ENCODE results near the gene RGS14. TPM values are rescaled to one million over a fixed set of nuclear protein-coding genes. Genes with fewer than 3 reads are reported as not detected.

Gene RGS14
- 9.8 and 12.8 TPM in 2 replicates for total RNA-seq

- no peak for DNase-seq (ENCODE audit: extremely low read depth, low read depth, low spot score)
Measured at GRCh38 chr5:177357459-177358351, at the start of gene RGS14. Gene RGS14, plus strand, starts transcription at chr5:177357924. Its CDS starts 101 bp downstream, at chr5:177358025.

- DNase-seq (ENCODE audit: extremely low read depth, low read depth, low spot score): no peak
Measured at GRCh38 chr5:177308740-177309139, 49.0 kb upstream of the RGS14 start.

DNA sequence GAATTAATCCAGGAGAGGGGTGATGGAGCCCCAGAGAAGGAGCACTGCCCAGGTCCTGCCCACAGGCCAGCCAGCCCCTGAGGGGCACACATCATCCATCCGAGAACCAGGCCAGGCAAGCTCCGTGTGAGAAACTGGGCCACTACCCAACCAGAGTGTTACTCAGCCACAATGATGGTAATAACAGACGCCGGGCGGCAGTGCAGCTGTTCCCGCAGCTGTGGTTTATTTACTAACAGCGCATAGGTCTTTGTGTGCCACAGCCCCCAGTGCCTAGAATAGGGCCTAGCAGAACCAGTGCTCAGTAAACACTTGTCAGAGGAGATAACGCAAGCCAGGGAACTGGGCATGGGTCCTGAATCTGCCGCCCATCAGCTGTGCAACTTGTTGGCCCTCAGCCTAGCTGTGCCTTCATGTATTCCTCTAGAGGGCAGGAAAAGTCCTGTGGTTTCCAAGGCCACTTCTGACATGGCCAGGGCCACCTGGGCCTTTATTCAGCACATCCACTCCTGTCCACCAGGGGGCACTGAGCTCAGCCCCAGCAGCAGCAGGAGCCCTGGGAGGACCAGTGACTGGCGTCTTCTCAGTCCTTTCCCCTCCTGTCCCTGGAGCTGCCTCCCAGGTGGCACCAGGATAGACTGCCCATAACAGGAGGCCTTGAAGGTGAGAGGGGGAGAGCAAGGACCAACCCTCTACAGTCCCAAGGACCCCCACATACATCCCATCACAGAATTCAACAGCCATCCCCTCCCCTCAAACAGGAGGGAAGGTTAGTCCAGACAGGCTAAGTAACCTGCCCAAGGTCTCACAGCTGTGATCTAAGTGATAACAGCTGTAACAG lies 48.2 kb upstream of the RGS14 start:
- DNase-seq (ENCODE audit: extremely low read depth, low read depth, low spot score): no peak

DNA sequence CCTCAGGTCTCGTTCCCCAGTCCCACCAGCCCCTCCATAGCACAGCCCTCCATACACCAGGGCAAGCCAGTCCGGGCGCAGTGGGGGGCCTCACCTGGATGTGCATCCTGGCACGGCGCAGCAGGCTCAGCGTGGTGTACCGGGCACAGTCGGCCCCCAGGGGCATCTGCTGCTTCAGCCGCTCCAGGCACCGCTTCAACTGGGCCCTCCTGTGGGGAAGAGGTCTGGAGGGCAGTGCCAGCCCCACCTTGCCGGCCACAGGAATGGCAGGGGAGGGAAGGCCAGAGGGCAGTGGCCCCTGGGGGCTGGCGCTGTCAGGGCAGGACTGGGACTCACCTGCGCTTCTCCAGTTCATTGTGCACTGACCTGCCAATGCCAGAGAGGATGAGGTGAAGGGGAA lies 47.4 kb upstream of the RGS14 start:
- no peak for DNase-seq (ENCODE audit: extremely low read depth, low read depth, low spot score)

DNA sequence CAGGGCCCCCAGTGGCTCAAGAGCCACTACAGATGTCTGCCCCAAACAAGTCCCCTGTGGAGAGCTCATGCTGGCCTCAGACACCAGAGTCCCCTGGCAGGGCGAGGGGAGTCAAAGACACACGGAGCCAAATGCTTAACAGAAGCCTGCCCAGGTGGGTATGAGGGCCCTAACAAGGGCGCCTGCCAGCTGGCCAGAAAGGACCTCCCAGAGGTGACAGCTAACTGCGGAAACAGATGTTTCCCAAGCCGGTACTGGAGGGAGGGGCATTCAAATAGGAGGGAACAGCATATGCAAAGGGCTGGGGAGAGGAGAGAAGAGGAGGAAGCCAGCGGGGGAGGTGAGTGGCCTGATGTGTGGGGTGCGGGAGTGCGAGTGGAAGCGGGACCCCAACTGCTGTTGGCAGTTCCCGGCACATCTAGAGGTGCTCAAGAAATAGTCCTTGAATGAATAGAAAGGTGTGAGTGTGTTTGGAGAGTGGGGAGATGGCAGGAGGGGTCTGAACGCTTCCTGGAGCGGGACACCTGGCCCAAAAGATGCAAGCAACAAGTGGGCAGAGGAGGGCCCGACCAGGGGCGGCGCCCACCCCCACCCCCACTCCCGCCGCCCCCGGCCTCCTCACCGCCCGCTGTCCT lies 46.9 kb upstream of the RGS14 start:
- no peak for DNase-seq (ENCODE audit: extremely low read depth, low read depth, low spot score)

- no peak for DNase-seq (ENCODE audit: extremely low read depth, low read depth, low spot score)
Measured at GRCh38 chr5:177311392-177311722, 46.4 kb upstream of the RGS14 start.

DNA sequence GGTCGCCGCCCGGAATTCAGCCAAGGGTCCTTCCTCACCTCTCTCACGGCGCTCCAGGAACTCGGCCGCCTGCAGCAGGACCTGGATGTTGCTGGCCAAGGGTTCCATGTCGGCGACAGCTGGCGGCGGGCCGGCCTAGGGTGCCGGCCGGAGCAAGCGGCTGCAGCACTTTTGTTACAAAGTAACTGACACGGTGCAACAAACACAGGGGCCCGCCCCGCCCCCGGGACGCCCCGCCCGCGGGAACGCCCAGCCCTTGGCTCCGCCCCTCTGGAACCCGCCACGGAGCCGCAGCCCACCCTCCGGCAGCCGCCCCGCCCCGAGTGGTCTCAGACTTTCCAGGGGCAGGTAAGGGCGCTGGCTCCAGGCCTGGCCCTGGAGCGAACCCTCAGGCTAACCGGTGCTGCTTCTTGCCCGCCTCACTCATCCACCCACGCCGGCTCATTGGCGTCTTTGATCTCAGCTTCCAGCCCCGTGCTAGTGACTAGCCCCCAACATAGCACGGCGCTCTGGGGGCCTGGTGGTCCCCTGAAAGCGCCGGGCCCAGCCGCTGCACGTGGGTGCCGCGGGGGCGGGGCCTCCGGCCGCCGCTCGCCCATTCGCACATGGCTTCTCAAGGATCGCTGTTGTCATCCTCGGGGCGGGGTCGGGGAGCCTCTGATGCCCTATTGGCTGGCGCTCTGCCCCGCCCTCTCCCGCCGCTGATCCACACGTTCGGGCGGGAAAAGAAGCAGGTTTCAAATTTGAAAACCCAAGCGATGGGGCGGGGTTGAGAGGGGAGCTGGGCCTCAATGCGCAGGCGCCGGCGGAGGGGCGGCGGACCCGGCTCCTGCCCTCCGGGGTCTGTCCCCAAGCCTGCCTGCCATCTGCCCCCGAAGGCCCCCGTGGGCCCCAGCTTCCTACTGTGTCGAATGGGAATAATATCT lies 45.7 kb upstream of the RGS14 start, which contains the start of gene MXD3:
MXD3 (minus strand) TSS at position 176 of the 926 bp plus-strand sequence; CDS start at position 108, 68 bp downstream.
- DNase-seq (ENCODE audit: extremely low read depth, low read depth, low spot score): no peak

DNA sequence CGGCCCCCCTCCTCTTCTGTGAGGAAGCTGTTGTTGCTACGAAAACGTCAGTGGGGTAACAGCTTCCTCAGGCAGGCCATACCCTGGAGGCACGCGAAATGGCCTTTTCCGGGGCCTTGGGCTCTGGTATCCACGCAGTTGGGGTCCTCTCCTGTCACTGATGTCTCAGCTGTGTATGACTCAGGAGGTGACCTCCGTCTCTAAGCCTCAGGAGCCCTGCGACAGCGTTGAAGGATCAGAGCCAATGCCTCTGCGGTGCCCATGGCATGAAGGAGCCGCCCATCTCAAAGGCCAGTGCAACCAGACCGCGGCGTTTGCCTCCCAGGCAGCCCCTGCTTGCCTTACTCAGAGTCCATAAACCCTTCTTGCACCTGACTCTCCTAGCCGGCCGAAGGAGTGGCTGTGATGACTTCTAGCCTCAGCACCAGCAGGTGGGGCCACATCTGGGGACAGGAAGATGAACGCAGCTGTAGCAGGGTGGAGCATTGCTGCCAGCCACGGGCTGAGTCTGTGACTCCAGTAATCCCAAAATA lies 45.0 kb upstream of the RGS14 start:
- DNase-seq (ENCODE audit: extremely low read depth, low read depth, low spot score): no peak

- no peak for DNase-seq (ENCODE audit: extremely low read depth, low read depth, low spot score)
Measured at GRCh38 chr5:177313561-177314259, 44.0 kb upstream of the RGS14 start.

DNA sequence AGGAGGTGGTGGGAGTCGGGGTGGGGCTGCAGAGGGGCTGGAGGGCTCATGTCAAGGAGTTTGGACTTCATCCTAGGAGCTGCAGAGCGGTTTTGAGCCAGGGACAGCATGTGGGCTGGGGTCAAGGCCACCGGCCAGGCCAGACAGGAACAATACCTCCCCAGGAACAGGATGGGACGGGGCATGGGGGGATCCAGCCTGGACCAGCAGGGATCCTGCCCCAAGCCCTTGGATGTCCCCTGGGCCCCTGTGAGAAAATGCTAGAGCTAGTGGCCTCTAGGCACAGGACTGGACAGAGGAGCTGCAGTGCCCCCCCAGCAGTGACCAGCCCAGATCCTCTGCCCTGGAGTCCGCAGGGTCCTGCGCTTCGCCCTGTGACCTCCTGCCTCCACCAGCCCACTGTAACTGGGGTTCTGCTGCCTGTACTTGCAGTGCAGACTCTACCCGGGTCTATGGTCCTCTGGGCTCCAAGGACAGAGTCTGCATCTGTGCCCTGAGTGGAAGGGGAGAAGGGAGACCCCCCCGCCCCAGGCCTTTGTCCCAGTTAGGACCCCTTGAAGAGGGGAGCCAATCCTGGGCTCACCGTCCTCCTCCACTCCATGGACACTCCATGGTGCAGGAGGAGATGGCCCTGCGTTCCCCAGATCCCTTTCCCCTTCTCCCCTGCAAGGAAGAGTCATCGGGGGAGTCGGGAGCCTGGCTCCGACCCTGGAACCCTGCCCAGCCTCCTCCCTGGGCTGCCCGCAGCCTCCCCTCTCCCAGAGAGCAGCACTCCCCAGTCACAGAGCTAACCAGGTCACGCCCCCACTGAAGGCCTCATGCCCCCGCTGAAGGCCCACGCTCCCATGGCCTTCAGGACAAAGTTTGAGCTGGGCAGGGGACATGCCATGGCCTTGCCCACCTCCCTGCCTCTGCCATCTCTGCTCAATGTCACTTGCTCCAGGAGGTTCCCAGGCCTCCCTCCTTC lies 43.1 kb upstream of the RGS14 start:
- no peak for DNase-seq (ENCODE audit: extremely low read depth, low read depth, low spot score)

GRCh38 chr5:177315411-177315810 lies 42.3 kb upstream of the RGS14 start:
- DNase-seq (ENCODE audit: extremely low read depth, low read depth, low spot score): no peak

- DNase-seq (ENCODE audit: extremely low read depth, low read depth, low spot score): no peak
Measured at GRCh38 chr5:177316005-177316404, 41.7 kb upstream of the RGS14 start.

- DNase-seq (ENCODE audit: extremely low read depth, low read depth, low spot score): peak; percentile 65
Measured at GRCh38 chr5:177317959-177318377, 39.8 kb upstream of the RGS14 start.

DNA sequence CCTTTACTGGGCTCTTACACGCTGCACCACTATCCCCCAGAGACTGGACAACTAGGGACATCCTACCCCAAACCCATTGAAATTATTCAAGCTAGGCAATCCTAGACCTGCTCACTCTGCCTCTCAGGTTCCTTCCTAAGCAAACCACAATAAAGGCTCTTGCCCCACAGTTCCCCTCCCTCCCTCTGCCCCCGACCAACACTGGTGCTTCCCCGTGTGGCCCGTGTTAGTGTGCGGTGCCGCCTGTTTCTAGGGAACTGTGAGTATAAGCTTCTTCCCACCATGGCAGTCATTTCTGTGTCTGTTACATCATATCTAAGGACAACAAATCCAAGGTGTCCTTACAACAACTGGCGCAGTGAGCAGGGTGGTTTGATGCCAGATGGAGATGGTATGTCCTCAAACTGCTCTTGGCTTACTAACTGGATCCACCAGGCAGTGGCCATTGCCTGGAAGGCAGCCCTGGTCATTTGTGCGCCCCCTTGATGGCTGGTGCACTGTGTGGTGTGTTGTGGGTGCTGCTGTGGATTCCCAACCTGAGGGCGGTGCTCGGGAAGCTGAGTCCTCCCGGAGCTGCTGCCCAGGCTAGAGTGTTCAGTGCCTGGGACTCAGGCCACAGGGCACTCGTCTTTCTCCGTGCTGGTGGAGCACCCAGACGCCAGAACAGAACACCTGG lies 37.7 kb upstream of the RGS14 start:
- no peak for DNase-seq (ENCODE audit: extremely low read depth, low read depth, low spot score)

DNA sequence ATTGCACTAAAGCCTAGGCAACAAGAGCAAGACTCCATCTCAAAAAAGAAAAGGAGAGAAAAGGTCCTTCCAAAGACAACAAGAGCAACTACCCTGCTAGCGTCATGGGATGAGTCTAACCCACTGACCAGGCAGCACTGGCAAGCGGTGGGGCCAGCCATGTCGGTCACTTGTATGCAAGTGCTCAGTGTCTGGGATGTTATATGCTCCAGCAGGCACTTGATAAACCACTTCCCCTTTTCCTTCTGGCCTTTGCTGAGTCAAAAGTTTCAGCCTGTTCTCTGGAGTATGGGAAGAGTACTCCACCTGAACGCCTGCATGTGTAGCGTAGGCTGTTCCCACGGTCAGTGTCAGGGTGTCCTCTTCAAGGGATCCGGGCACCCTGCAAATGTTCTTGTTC lies 36.8 kb upstream of the RGS14 start:
- no peak for DNase-seq (ENCODE audit: extremely low read depth, low read depth, low spot score)

DNA sequence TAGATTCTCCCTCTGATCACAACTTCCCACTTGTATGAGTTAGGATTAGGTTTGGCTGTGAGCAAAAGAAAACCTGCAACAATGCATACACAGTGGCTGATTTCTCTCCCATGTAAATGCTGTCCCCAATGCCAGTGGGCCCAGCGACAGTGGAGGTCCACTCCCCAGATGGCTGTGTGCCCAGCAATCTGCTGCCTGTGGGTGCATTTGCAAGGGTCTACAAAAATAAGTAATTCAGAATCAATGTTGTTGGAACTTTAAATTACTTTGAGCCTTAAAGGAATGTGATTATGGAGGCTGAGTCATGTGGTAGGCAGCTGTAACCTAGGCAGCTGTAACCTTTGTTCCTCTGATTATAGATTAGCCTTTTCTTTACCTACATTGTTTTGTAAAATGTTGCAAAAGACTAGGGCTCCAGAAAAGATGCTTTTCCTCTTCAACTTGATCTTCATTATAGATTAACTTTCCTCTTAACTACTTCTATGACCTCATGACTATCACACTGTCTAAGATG lies 31.8 kb upstream of the RGS14 start:
- DNase-seq (ENCODE audit: extremely low read depth, low read depth, low spot score): no peak
